Activated T-cell treated with anti-CD3 and anti-CD28 coated beads, Interleukin-2, amount 50 U/mL, for 4 hours (primary cell): ENCODE results near the gene PPP4R1. TPM values are rescaled to one million over a fixed set of nuclear protein-coding genes. Genes with fewer than 3 reads are reported as not detected.

ENCODE experiments used
- ATAC-seq, 2 donors: fragments of 200-7000 bp; cut with Tn5 transposase; one replicate each; pipeline ENCODE4 v1.10.0; 2021
- DNase-seq: peaks from one replicate; pipeline ENCODE4 v3.0.0-alpha.2; 2020
- H3K27me3 Mint-ChIP-seq: one replicate; pipeline ENCODE4 v1.8.0; 2021; ENCODE audit warnings: low read depth, mixed read lengths
- H3K36me3 Mint-ChIP-seq: one replicate; pipeline ENCODE4 v1.8.0; 2022; ENCODE audit warnings: mixed read lengths; ENCODE audit not compliant: insufficient read depth
- H3K4me1 Mint-ChIP-seq: one replicate; pipeline ENCODE4 v1.8.0; 2021; ENCODE audit warnings: low read depth, mixed read lengths
- H3K4me3 Mint-ChIP-seq: one replicate; pipeline ENCODE4 v1.8.0; 2021; ENCODE audit warnings: mild to moderate bottlenecking, moderate library complexity, mixed read lengths
- H3K9me3 Mint-ChIP-seq: one replicate; pipeline ENCODE4 v1.8.0; 2021; ENCODE audit warnings: mixed read lengths
- total RNA-seq, 3 donors: library from RNA; stranded (reverse); gene quantifications; one replicate each; pipeline ENCODE4 v1.2.1, GENCODE V29; 2021

The PPP4R1 gene
- total RNA-seq, 3 donors from 2014 or later: 32.6 to 38.3 (median 36.8) TPM

GRCh38 chr18:9562584-9562983 lies 51.8 kb downstream of the PPP4R1 start:
- peaks cover 37% of the 10 kb centered on the region for H3K36me3 Mint-ChIP-seq
- DNase-seq: no peak
- no peaks in the 10 kb centered on the region for H3K4me1 Mint-ChIP-seq
- no peaks in the 10 kb centered on the region for H3K27me3 Mint-ChIP-seq
- no peak overlapping the region for H3K4me3 Mint-ChIP-seq
- ATAC-seq: no peak
- H3K9me3 Mint-ChIP-seq: no peaks in the 10 kb centered on the region

- H3K9me3 Mint-ChIP-seq: no peaks in the 10 kb centered on the region
- DNase-seq (no peak), ATAC-seq (no peak)
- peaks cover 40% of the 10 kb centered on the region for H3K36me3 Mint-ChIP-seq
- no peaks in the 10 kb centered on the region for H3K4me1 Mint-ChIP-seq
- H3K27me3 Mint-ChIP-seq: no peaks in the 10 kb centered on the region
- no peak overlapping the region for H3K4me3 Mint-ChIP-seq
Measured at GRCh38 chr18:9561759-9562158, 52.6 kb downstream of the PPP4R1 start.

GRCh38 chr18:9559253-9559652 lies 55.1 kb downstream of the PPP4R1 start:
- H3K4me1 Mint-ChIP-seq: no peaks in the 10 kb centered on the region
- DNase-seq: no peak
- H3K36me3 Mint-ChIP-seq: peaks cover 50% of the 10 kb centered on the region
- no peaks in the 10 kb centered on the region for H3K9me3 Mint-ChIP-seq
- H3K27me3 Mint-ChIP-seq: no peaks in the 10 kb centered on the region
- H3K4me3 Mint-ChIP-seq: no peak overlapping the region
- ATAC-seq: no peak

- ATAC-seq (no peak), DNase-seq (no peak)
- H3K4me1 Mint-ChIP-seq: no peaks in the 10 kb centered on the region
- no peak overlapping the region for H3K4me3 Mint-ChIP-seq
- H3K36me3 Mint-ChIP-seq: peaks cover 55% of the 10 kb centered on the region
- no peaks in the 10 kb centered on the region for H3K9me3 Mint-ChIP-seq
- H3K27me3 Mint-ChIP-seq: no peaks in the 10 kb centered on the region
Measured at GRCh38 chr18:9558387-9559064, 55.8 kb downstream of the PPP4R1 start.

GRCh38 chr18:9557250-9557943 lies 57.0 kb downstream of the PPP4R1 start:
- H3K4me3 Mint-ChIP-seq: no peak overlapping the region
- no peaks in the 10 kb centered on the region for H3K27me3 Mint-ChIP-seq
- H3K9me3 Mint-ChIP-seq: no peaks in the 10 kb centered on the region
- ATAC-seq (no peak), DNase-seq (no peak)
- H3K4me1 Mint-ChIP-seq: no peaks in the 10 kb centered on the region
- H3K36me3 Mint-ChIP-seq: peaks cover 56% of the 10 kb centered on the region

- no peaks in the 10 kb centered on the region for H3K4me1 Mint-ChIP-seq
- H3K36me3 Mint-ChIP-seq: peaks cover 57% of the 10 kb centered on the region
- H3K4me3 Mint-ChIP-seq: no peak overlapping the region
- no peak for ATAC-seq
- H3K27me3 Mint-ChIP-seq: no peaks in the 10 kb centered on the region
- H3K9me3 Mint-ChIP-seq: no peaks in the 10 kb centered on the region
- no peak for DNase-seq
Measured at GRCh38 chr18:9552616-9553015, 61.7 kb downstream of the PPP4R1 start.

- H3K36me3 Mint-ChIP-seq: peaks cover 56% of the 10 kb centered on the region
- no peaks in the 10 kb centered on the region for H3K4me1 Mint-ChIP-seq
- ATAC-seq: no peak
Measured at GRCh38 chr18:9552191-9552590, 62.2 kb downstream of the PPP4R1 start.

GRCh38 chr18:9550429-9550828 lies 63.9 kb downstream of the PPP4R1 start:
- Mint-ChIP-seq H3K4me3 (no peak overlapping the region), H3K36me3 (peaks cover 54% of the 10 kb centered on the region), H3K27me3 (no peaks in the 10 kb centered on the region), H3K4me1 (no peaks in the 10 kb centered on the region), H3K9me3 (no peaks in the 10 kb centered on the region)
- no peak for DNase-seq
- ATAC-seq: no peak

More at GRCh38 chr18:9552191-9552590, 62.2 kb downstream of the PPP4R1 start:
- DNase-seq: no peak
- Mint-ChIP-seq H3K27me3 (no peaks in the 10 kb centered on the region), H3K4me3 (no peak overlapping the region), H3K9me3 (no peaks in the 10 kb centered on the region)

- DNase-seq (no peak), ATAC-seq (no peak)
- Mint-ChIP-seq H3K9me3 (no peaks in the 10 kb centered on the region), H3K36me3 (peaks cover 48% of the 10 kb centered on the region), H3K4me3 (no peak overlapping the region), H3K4me1 (no peaks in the 10 kb centered on the region), H3K27me3 (no peaks in the 10 kb centered on the region)
Measured at GRCh38 chr18:9549405-9549804, 65.0 kb downstream of the PPP4R1 start.

- ATAC-seq (no peak), DNase-seq (no peak)
- Mint-ChIP-seq H3K9me3 (no peaks in the 10 kb centered on the region), H3K27me3 (no peaks in the 10 kb centered on the region), H3K36me3 (peaks cover 35% of the 10 kb centered on the region), H3K4me1 (no peaks in the 10 kb centered on the region), H3K4me3 (no peak overlapping the region)
Measured at GRCh38 chr18:9547782-9548181, 66.6 kb downstream of the PPP4R1 start.

- Mint-ChIP-seq H3K4me3 (no peak overlapping the region), H3K36me3 (peaks cover 28% of the 10 kb centered on the region), H3K4me1 (no peaks in the 10 kb centered on the region), H3K27me3 (no peaks in the 10 kb centered on the region), H3K9me3 (no peaks in the 10 kb centered on the region)
- ATAC-seq: no peak
- no peak for DNase-seq
Measured at GRCh38 chr18:9546468-9546867, 67.9 kb downstream of the PPP4R1 start.

- H3K36me3 Mint-ChIP-seq: peaks cover 26% of the 10 kb centered on the region
- no peaks in the 10 kb centered on the region for H3K9me3 Mint-ChIP-seq
- no peaks in the 10 kb centered on the region for H3K4me1 Mint-ChIP-seq
- no peak overlapping the region for H3K4me3 Mint-ChIP-seq
- no peak for DNase-seq
- no peak for ATAC-seq
- H3K27me3 Mint-ChIP-seq: no peaks in the 10 kb centered on the region
Measured at GRCh38 chr18:9545029-9545428, 69.3 kb downstream of the PPP4R1 start.

- no peaks in the 10 kb centered on the region for H3K27me3 Mint-ChIP-seq
- DNase-seq (no peak), ATAC-seq (no peak)
- H3K4me1 Mint-ChIP-seq: no peaks in the 10 kb centered on the region
- no peak overlapping the region for H3K4me3 Mint-ChIP-seq
- peaks cover 15% of the 10 kb centered on the region for H3K36me3 Mint-ChIP-seq
- H3K9me3 Mint-ChIP-seq: no peaks in the 10 kb centered on the region
Measured at GRCh38 chr18:9542924-9543323, 71.4 kb downstream of the PPP4R1 start.

GRCh38 chr18:9539938-9540337 lies 74.4 kb downstream of the PPP4R1 start:
- Mint-ChIP-seq H3K4me3 (no peak overlapping the region), H3K36me3 (peaks cover 17% of the 10 kb centered on the region), H3K4me1 (no peaks in the 10 kb centered on the region), H3K27me3 (no peaks in the 10 kb centered on the region), H3K9me3 (no peaks in the 10 kb centered on the region)
- DNase-seq: no peak
- no peak for ATAC-seq

GRCh38 chr18:9539283-9539682 lies 75.1 kb downstream of the PPP4R1 start:
- H3K36me3 Mint-ChIP-seq: peaks cover 17% of the 10 kb centered on the region
- no peak for ATAC-seq

More at GRCh38 chr18:9539283-9539682, 75.1 kb downstream of the PPP4R1 start:
- Mint-ChIP-seq H3K4me3 (no peak overlapping the region), H3K9me3 (no peaks in the 10 kb centered on the region), H3K27me3 (no peaks in the 10 kb centered on the region), H3K4me1 (no peaks in the 10 kb centered on the region)
- DNase-seq: no peak
